K562 (cell line): ENCODE data around the gene DNAJC17. TPM values are rescaled to one million over a fixed set of nuclear protein-coding genes. Genes with fewer than 3 reads are reported as not detected.
A peak's percentile ranks its signal among the peaks of the same experiment; 100 is the strongest.

Experiments used
- ATF7 ChIP-seq: fragments of 450-650 bp; IDR thresholded peaks from 2 replicates; pipeline ENCODE4 v1.7.1; 2014; ENCODE audit warnings: mild to moderate bottlenecking, moderate library complexity
- CREM ChIP-seq: IDR thresholded peaks from 2 replicates; pipeline ENCODE4 v1.6.1; 2014; ENCODE audit warnings: antibody characterized with exemption, low read depth
- GMEB1 ChIP-seq: fragments of 250-450 bp; sonication (Bioruptor Pico); IDR thresholded peaks from 2 replicates; pipeline ENCODE4 v1.4.0; 2020; ENCODE audit warnings: mild to moderate bottlenecking
- HDAC1 ChIP-seq, 2 experiments: fragments of 450-650 bp; IDR thresholded peaks; 2 replicates each; pipeline ENCODE4 v1.6.1; 2016 to 2017; ENCODE audit warnings: inconsistent platforms in 1 of 2, mild to moderate bottlenecking in 1 of 2, moderate library complexity in 1 of 2
- MECOM ChIP-seq: fragments of 250-450 bp; sonication (Bioruptor Pico); IDR thresholded peaks from 2 replicates; pipeline ENCODE4 v1.8.0; 2022; ENCODE audit warnings: inconsistent platforms
- MYNN ChIP-seq, 2 experiments: sonication (generic); formaldehyde crosslinking in 1 of 2; IDR thresholded peaks; 2 replicates each; pipeline versions ENCODE4 v1.5.0 to v1.6.1; 2016 to 2020; ENCODE audit warnings: antibody characterized with exemption in 1 of 2, missing genetic modification reagents in 1 of 2
- NFIC ChIP-seq: fragments of 450-650 bp; IDR thresholded peaks from 2 replicates; pipeline ENCODE4 v1.6.1; 2017; ENCODE audit warnings: mild to moderate bottlenecking, inconsistent platforms
- NFXL1 ChIP-seq: fragments of 450-650 bp; formaldehyde crosslinking; IDR thresholded peaks from 2 replicates; pipeline ENCODE4 v1.4.0; 2021; ENCODE audit warnings: mild to moderate bottlenecking
- NUFIP1 ChIP-seq: fragments of 450-650 bp; IDR thresholded peaks from 2 replicates; pipeline ENCODE4 v1.6.1; 2018; ENCODE audit not compliant: partially characterized antibody
- RBM14 ChIP-seq: fragments of 200-400 bp; formaldehyde crosslinking; IDR thresholded peaks from 2 replicates; pipeline ENCODE4 v1.6.1; 2018; ENCODE audit warnings: low read depth, mild to moderate bottlenecking, low read length, moderate library complexity, borderline replicate concordance; ENCODE audit not compliant: insufficient read depth
- SIX5 ChIP-seq, 2 experiments: IDR thresholded peaks; 2 replicates each; pipeline ENCODE4 v1.6.1; 2011; ENCODE audit warnings: low read length in 2 of 2, borderline replicate concordance in 1 of 2, low read depth in 1 of 2, mild to moderate bottlenecking in 1 of 2, moderate library complexity in 1 of 2; ENCODE audit not compliant: insufficient read depth in 1 of 2
- SRSF1 ChIP-seq: fragments of 200-400 bp; formaldehyde crosslinking; IDR thresholded peaks from 2 replicates; pipeline ENCODE4 v1.6.1; 2017; ENCODE audit warnings: mild to moderate bottlenecking, low read depth, low read length, moderate library complexity
- ZHX1 ChIP-seq: fragments of 150-350 bp; conservative IDR thresholded peaks from 2 replicates; pipeline ENCODE4 v1.6.1; 2014; ENCODE audit warnings: low read length
- ZNF232 ChIP-seq: sonication (generic); formaldehyde crosslinking; IDR thresholded peaks from 2 replicates; pipeline ENCODE4 v1.8.0; 2022; ENCODE audit warnings: mild to moderate bottlenecking, missing genetic modification reagents
- ZNF316 ChIP-seq: fragments of 450-650 bp; IDR thresholded peaks from 2 replicates; pipeline ENCODE4 v1.6.1; 2016
- ZNF586 ChIP-seq: fragments of 450-650 bp; formaldehyde crosslinking; conservative IDR thresholded peaks from 2 replicates; pipeline ENCODE4 v1.4.0; 2020; ENCODE audit warnings: mild to moderate bottlenecking, moderate library complexity
- polyA plus RNA-seq, 8 experiments: library from polyadenylated mRNA; depleted of rRNA in 4 of 8; stranded (reverse) in 5 of 8; unstranded in 3 of 8; fragments of >200 nt; fragmentation: Nextera tagmentation in 2 of 8; fragmentation: Illumina TruSeq in 1 of 8; extraction: Ambion mirVana in 2 of 8; extraction: Trizol in 1 of 8; gene quantifications; 2 replicates each; pipeline versions ENCODE4 v1.2.1 to v1.2.3, GENCODE V29; 2011 to 2014; ENCODE audit warnings: inconsistent platforms in 1 of 8, missing spikeins in 1 of 8
- total RNA-seq, 7 experiments: library from RNA; depleted of rRNA in 6 of 7; stranded (reverse); fragments of >200 nt in 6 of 7; fragmentation: Illumina TruSeq in 2 of 7; extraction: Trizol in 2 of 7; gene quantifications; 2 replicates each; pipeline versions ENCODE4 v1.2.1 to v1.2.3, GENCODE V29; 2011 to 2021; ENCODE audit warnings: low replicate concordance in 1 of 7
- TF ChIP-seq, protein P1 (sequence below): sonication (generic); formaldehyde crosslinking; IDR thresholded peaks from 2 replicates; pipeline ENCODE4 v1.8.1; 2023; ENCODE audit warnings: mild to moderate bottlenecking, missing genetic modification reagents
- TF ChIP-seq, protein P2 (sequence below): fragments of 150-350 bp; IDR thresholded peaks from 2 replicates; pipeline ENCODE4 v1.6.1; 2014; ENCODE audit warnings: low read depth, mild to moderate bottlenecking, low read length, borderline replicate concordance

DNAJC17 gene
- total and polyA plus RNA-seq, 9 of the 15 experiments (the other 6 are each of a cell fraction or from before 2014, with no cell fraction given), result 2.4 to 79.4 (median 44.2) TPM

DNA sequence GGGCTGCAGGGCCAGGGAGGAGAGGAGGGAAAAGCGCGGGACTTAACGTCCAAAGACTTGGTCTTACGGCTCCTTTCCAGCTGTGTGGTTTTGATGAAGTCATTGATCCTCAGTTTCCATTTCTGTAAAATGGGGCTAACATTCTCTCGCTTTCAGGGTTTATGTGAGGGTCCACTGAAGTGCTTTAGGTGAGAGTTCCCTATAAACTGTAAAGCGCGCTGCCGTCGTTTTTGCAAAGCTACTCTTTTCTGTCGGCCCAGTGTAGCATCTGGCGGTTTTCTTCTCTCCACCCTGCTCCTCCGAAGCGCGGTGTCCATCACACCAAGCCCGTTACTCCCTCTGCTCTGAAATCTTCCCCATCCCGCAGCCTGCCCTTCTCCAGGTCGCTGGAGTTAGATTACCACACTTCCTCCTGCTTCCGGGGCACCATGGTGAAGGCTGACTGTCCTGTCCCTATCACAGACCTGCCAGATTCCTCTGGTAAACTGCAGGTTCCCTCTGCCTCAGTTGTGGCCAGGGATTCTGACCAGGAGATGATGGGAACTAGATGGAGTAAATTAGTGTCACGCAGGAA is 702 bp upstream of the DNAJC17 start (continued):
- TF ChIP-seq ZNF586 (no peak), ATF7 (0 out of 2 replicates have a peak, but pooled peaks have one; percentile 40), SIX5 (IDR thresholded peaks at IDR 0.05; ENCODE audit: borderline replicate concordance in 1 of 2, insufficient read depth in 1 of 2, low read depth in 1 of 2, low read length in 2 of 2) (no peak), HDAC1 (IDR thresholded peaks at IDR 0.05) (no peak; a peak in 1 of 4 replicates), NFXL1 (no peak), SRSF1 (no peak), ZNF316 (no peak), ZNF232 (CRISPR knock-in tag) (no peak), ZHX1 (no peak), RBM14 (no peak), GMEB1 (CRISPR knock-in tag) (no peak), CREM (no peak), MYNN (IDR thresholded peaks at IDR 0.05) (no peak), MYNN (CRISPR knock-in tag; IDR thresholded peaks at IDR 0.05) (no peak), NUFIP1 (no peak), MECOM (CRISPR knock-in tag) (no peak), NFIC (0 out of 2 replicates have a peak, but pooled peaks have one; percentile 13)
- TF ChIP-seq, protein P1, sequence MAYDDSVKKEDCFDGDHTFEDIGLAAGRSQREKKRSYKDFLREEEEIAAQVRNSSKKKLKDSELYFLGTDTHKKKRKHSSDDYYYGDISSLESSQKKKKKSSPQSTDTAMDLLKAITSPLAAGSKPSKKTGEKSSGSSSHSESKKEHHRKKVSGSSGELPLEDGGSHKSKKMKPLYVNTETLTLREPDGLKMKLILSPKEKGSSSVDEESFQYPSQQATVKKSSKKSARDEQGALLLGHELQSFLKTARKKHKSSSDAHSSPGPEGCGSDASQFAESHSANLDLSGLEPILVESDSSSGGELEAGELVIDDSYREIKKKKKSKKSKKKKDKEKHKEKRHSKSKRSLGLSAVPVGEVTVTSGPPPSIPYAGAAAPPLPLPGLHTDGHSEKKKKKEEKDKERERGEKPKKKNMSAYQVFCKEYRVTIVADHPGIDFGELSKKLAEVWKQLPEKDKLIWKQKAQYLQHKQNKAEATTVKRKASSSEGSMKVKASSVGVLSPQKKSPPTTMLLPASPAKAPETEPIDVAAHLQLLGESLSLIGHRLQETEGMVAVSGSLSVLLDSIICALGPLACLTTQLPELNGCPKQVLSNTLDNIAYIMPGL (CRISPR knock-in tag), result no peak
- TF ChIP-seq, protein P2, sequence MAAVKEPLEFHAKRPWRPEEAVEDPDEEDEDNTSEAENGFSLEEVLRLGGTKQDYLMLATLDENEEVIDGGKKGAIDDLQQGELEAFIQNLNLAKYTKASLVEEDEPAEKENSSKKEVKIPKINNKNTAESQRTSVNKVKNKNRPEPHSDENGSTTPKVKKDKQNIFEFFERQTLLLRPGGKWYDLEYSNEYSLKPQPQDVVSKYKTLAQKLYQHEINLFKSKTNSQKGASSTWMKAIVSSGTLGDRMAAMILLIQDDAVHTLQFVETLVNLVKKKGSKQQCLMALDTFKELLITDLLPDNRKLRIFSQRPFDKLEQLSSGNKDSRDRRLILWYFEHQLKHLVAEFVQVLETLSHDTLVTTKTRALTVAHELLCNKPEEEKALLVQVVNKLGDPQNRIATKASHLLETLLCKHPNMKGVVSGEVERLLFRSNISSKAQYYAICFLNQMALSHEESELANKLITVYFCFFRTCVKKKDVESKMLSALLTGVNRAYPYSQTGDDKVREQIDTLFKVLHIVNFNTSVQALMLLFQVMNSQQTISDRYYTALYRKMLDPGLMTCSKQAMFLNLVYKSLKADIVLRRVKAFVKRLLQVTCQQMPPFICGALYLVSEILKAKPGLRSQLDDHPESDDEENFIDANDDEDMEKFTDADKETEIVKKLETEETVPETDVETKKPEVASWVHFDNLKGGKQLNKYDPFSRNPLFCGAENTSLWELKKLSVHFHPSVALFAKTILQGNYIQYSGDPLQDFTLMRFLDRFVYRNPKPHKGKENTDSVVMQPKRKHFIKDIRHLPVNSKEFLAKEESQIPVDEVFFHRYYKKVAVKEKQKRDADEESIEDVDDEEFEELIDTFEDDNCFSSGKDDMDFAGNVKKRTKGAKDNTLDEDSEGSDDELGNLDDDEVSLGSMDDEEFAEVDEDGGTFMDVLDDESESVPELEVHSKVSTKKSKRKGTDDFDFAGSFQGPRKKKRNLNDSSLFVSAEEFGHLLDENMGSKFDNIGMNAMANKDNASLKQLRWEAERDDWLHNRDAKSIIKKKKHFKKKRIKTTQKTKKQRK, result no peak
